Nephron (organoid): ENCODE measurements around the gene FOXF1.

Experiments used
- H3K27ac Mint-ChIP-seq, 3 experiments: 2 replicates each; pipeline ENCODE4 v1.8.0; 2020; ENCODE audit warnings: mixed read lengths in 3 of 3, mild to moderate bottlenecking in 2 of 3, moderate library complexity in 1 of 3
- H3K27me3 Mint-ChIP-seq: 2 replicates; pipeline ENCODE4 v1.8.0; 2021; ENCODE audit warnings: low read depth, mild to moderate bottlenecking, moderate library complexity, mixed read lengths
- H3K36me3 Mint-ChIP-seq: 2 replicates; pipeline ENCODE4 v1.8.0; 2020; ENCODE audit warnings: low read depth, mixed read lengths
- H3K4me1 Mint-ChIP-seq: 2 replicates; pipeline ENCODE4 v1.8.0; 2020; ENCODE audit warnings: mixed read lengths
- H3K4me3 Mint-ChIP-seq, 3 experiments: 2 replicates each; pipeline ENCODE4 v1.8.0; 2020; ENCODE audit warnings: mild to moderate bottlenecking in 3 of 3, mixed read lengths in 3 of 3, moderate library complexity in 2 of 3
- H3K9me3 Mint-ChIP-seq: 2 replicates; pipeline ENCODE4 v1.8.0; 2020; ENCODE audit warnings: mixed read lengths
- CTCF ChIP-seq, 3 experiments: fragments of 200-600 bp; sonication (generic); IDR thresholded peaks; one replicate each; pipeline ENCODE4 v1.5.0; 2021; ENCODE audit warnings: antibody characterized with exemption in 3 of 3; ENCODE audit not compliant: unreplicated experiment in 3 of 3

FOXF1 gene

GRCh38 chr16:86485746-86486145 is 24.6 kb upstream of the FOXF1 start:
- H3K9me3 Mint-ChIP-seq: peaks cover 18% of the 10 kb centered on the region
- no peaks in the 10 kb centered on the region for H3K4me1 Mint-ChIP-seq
- no peak overlapping the region for H3K27ac Mint-ChIP-seq
- H3K27me3 Mint-ChIP-seq: peaks cover 100% of the 10 kb centered on the region
- H3K36me3 Mint-ChIP-seq: no peaks in the 10 kb centered on the region
- no peak overlapping the region for H3K4me3 Mint-ChIP-seq
- no peak for TF ChIP-seq CTCF (IDR thresholded peaks at IDR 0.05; ENCODE audit: unreplicated experiment in 3 of 3)

- TF ChIP-seq CTCF (IDR thresholded peaks at IDR 0.05; ENCODE audit: unreplicated experiment in 3 of 3): no peak
- Mint-ChIP-seq H3K4me1 (peaks cover 5% of the 10 kb centered on the region), H3K27me3 (peaks cover 100% of the 10 kb centered on the region), H3K4me3 (no peak overlapping the region), H3K9me3 (peaks cover 12% of the 10 kb centered on the region), H3K27ac (no peak overlapping the region), H3K36me3 (no peaks in the 10 kb centered on the region)
These were observed 19.3 kb upstream of the FOXF1 start for GRCh38 chr16:86490859-86491639.

GRCh38 chr16:86491640-86492023 is 18.7 kb upstream of the FOXF1 start:
- H3K36me3 Mint-ChIP-seq: no peaks in the 10 kb centered on the region
- H3K4me3 Mint-ChIP-seq: no peak overlapping the region
- H3K4me1 Mint-ChIP-seq: peaks cover 5% of the 10 kb centered on the region
- H3K9me3 Mint-ChIP-seq: peaks cover 12% of the 10 kb centered on the region
- H3K27me3 Mint-ChIP-seq: peaks cover 100% of the 10 kb centered on the region
- H3K27ac Mint-ChIP-seq: no peak overlapping the region
- TF ChIP-seq CTCF (IDR thresholded peaks at IDR 0.05; ENCODE audit: unreplicated experiment in 3 of 3): no peak

GRCh38 chr16:86492267-86492960 is 17.9 kb upstream of the FOXF1 start:
- H3K4me3 Mint-ChIP-seq: no peak overlapping the region
- H3K9me3 Mint-ChIP-seq: peaks cover 12% of the 10 kb centered on the region
- no peak overlapping the region for H3K27ac Mint-ChIP-seq
- H3K4me1 Mint-ChIP-seq: peaks cover 5% of the 10 kb centered on the region
- no peak for TF ChIP-seq CTCF (IDR thresholded peaks at IDR 0.05; ENCODE audit: unreplicated experiment in 3 of 3)
- peaks cover 100% of the 10 kb centered on the region for H3K27me3 Mint-ChIP-seq
- no peaks in the 10 kb centered on the region for H3K36me3 Mint-ChIP-seq

- no peak for TF ChIP-seq CTCF (IDR thresholded peaks at IDR 0.05; ENCODE audit: unreplicated experiment in 3 of 3)
- H3K4me3 Mint-ChIP-seq: no peak overlapping the region
- H3K27ac Mint-ChIP-seq: no peak overlapping the region
- H3K4me1 Mint-ChIP-seq: peaks cover 5% of the 10 kb centered on the region
- H3K27me3 Mint-ChIP-seq: peaks cover 100% of the 10 kb centered on the region
- peaks cover 12% of the 10 kb centered on the region for H3K9me3 Mint-ChIP-seq
- no peaks in the 10 kb centered on the region for H3K36me3 Mint-ChIP-seq
These were observed 17.2 kb upstream of the FOXF1 start for GRCh38 chr16:86492961-86493629.
